CD4-positive, alpha-beta T cell treated with Interleukin-15 for 1 hour (primary cell): ENCODE results near the gene BEAN1.

Source experiments
- DNase-seq: peaks from one replicate; pipeline ENCODE4 v3.0.0-alpha.2; 2020

BEAN1 gene

DNA sequence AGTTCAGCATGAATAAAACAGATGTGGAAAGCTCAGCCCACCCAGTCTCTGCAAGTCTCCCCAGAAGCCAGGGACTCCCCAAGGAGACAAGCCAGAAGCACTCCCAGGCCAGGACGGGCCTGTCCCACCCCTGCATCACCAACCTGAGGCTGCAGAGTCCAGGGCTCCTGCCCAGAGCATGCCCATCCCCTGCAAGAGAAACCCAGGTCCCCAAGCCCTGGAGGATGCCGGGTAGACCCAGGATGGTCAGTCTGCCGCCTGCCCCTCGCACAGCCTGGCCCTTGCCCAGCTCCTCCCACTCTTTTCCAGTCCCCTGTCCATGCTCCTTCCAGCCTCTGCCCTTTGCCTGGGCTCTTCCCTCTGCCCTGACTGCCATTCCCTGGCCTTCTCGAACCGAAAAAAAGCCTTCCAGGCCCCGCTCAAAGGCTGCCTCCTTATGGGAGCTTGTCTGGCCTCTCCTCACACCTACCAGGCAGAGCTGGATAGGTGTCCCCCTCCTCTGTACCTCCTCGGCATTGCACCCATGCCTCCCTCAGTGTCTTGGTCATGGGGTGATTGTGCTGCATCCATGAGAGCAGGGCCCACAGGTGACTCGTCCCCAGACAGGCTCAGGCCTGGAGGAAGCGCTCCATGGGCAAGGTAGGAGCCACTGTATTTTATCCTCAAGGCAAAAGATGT, 44.8 kb downstream of the BEAN1 start:
- DNase-seq: no peak

DNA sequence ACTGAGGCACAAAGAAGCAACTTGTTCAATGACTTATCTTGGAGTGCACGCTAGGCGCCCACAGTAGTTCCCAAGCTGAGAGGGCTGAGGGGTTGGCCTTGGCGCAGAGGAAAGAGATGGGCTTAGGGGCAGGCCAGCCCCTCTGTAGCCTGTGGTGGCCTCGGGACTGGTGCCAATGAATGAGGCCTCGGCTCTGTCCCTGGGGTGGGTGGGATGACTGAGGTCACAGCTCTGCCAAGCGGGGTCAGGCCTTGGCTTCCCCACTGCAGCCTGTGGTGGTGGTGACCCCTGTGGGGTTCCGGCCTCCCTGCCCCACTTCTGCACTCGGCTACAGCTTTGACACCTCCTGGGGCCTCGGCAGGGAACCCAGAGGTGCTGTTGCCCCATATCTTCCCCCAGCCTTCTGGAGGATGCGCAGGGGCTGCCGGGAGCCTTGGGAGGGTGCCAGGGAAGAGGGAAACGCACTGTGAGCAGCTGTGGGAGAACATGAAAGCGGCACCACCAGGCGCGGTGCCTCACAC, 46.0 kb downstream of the BEAN1 start:
- no peak for DNase-seq

DNA sequence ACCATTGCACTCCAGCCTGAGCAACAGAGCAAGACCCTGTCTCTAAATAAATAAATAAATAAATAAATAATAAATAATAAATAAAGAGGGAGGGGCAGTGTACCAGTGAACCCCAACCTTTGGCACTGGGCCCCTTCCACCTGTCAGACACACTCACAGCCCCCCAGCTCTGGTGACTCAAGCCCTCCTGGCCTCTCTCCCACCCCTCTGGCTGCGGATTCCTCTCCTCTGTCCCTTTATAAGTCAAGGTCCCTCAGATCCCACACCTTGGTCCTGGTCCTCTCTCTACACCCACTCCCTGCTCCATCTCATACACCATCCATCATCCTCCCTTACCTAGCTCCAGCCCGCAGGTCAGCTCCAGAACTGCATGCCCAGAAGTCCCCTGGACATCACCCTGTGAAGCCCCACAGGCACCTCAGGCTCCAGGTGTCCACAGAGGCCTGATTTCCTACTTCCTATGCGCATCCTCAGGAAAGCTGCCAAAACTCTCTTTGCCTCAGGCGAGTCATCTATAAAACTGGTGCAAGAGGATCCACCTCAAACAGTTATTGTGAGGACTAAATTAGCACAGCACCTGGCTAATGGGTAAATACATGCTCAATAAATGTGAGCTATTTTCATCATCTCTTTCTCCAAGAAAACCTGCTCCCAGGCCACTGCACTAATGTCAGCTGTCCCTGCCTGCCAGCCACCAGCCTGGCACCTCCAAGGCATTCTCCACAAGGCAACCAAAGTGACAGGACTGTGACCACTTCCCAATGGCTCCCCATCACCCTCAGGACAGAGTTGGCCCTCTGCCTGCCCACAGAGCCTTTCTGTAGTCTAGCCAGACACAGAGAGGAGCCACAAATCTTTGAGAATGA, 46.8 kb downstream of the BEAN1 start:
- no peak for DNase-seq

DNA sequence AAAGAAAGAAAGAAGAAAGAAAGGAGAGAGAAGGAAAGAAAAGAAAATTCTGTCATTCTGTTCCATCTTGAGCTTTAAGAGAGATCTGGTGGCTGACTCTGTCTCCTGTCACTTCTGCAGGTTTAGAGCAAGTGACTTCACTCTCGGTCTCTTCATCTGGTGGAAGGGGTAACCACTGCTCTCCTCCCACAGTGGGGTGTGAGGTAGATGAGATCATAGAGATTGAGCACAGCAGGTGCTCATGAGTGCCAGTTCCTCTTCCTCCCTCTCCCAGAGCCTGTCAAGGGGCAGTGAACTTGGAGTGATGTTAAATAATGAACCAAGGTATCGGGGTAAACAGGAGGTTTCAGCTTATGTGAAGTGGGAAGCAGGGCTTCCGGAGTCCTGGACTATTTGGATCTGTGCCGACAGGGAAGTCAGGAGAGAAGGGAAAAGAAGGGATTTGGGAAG, 47.7 kb downstream of the BEAN1 start:
- peak; percentile 68 for DNase-seq

DNA sequence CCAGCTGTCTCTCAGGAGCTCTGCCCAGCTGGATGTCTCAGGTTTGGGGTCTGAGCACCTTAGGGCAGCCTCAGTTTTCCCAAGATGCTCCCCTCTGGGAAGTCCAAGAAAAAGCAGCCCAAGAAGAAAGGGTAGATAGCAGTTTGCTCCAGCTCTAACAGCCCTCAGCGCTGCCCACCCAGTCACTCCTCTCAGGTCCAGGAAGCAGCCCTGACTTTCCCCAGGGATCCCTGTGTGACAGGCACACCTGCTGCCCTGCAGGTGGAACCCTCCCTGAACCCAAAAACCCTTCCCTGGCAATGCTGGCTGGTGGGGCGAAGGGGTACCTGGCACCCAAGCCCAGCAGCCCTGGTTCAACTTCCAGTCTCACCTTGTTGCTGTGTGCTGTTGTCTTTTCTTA, 48.1 kb downstream of the BEAN1 start:
- no peak for DNase-seq

DNA sequence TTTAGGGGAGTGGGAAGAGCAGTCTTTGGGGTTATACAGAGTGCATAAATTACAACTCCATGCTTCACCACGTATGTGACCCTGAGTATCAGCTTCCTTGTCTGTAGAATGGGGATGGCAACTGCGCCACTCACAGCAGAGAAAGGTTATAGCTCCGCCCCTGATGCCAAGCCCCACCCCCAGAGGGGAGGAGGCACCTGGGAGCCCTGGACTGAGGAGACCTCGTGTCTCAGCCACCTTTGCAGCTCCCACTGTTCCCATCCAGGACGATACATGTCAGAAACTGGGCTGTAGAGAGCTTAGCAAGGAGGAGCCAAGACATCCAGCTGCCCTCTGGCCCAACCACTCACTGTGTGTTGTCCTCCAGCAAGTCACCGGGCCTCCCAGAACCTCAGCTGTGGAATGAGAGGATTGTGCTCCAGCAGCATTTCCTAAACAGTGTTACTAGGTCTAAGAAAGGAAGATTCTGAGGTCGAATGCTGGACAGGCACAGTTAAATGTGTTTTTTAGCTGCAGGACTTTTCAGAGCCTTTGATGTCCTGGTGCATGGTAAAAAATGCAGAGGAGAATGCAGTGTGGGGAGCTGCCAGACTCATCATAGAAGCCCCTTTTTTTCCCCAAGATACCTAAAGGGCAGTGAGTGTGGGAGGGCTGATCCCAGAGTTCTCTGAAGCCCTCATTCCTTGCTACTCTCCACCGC, 49.4 kb downstream of the BEAN1 start:
- peak; percentile 38 for DNase-seq

DNA sequence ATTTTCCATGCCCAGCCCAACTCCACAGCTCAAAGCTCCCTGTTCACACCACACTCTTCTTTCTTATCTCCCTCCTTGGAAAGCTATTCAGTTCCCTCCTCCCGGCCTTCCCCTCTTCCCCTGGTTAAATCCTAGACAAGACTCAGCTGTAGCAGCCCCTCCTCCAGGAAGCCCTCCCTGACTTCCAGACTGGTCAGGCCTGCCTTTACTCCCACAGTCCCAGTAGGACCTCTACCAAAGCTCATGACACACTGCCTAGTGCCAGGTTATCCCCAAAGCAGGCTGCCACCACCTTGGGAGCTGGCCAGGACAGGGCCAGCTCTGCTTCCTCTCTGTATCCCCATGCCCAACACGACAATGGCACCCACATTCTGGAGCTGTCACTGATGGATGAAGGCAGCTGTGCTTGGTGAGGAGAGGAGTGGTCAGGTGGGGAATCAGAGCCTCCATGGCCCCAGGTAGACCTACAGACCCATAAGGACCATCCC, 50.0 kb downstream of the BEAN1 start:
- DNase-seq: no peak

DNA sequence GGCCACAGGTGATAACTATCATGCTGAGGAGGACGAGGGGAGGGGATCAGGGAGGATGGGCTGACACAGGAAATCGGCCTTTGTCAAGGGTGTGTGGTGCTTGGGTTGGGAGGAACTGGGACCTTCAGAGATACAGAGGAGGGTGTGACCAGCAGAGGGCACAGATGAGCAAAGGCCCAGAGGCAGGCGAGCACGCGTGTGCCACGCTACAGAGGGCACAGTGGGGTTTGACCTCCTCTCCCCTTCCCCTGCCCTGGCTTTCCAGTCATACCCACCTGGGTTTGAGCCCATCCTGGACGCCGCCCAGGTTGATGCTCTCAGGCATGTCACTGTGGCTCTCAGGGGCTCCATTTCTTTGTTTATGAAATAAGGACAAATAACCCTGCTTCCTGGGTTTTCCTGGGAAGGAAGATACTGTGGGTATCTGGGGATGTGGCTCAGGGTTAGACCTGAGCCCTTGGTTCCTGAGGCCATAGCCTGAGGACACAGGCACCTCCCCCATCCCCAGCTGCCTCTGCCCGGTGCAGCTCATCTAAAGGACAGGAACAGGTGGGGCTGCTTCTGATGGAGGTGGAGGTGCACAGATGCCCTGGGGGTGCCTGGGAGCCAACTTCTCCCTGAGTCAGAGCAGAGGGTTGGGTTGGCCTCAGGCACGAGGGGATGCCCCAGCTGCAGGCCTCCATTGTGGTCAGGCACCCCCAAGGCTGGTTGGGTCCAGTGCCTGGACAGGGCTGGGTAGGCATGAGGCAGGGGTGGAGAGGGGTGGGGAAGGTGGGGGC, 51.8 kb downstream of the BEAN1 start:
- peak; percentile 80 for DNase-seq

DNA sequence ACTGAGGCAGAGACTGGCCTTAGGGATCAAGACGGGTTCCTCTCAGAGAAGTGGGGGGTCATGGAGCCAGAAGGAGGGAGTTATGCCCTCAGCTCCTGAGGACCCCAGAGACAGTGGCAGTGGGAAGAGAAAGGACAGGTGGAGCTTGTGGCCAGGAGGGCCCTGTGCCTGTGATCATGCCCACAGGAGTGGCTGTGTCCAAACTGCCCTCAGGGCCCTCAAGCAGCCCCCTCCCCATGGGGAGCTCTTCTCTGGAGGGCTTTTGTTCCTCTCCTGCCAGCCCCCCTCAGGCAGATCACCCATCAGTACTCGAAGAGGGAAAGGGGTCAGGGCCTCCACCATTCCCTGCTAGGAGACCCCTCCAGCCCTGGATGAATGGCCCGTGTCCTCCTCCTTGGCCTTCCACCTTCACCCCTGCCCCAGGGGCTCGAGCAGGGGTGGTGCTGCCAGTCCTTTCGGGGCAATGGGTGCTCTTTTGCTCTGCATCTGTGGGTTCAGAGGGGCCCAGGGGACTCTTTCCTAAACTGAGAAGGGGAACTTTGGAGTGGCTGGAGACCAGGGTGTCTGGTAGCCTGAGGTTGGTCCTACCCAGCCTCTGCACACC, 52.7 kb downstream of the BEAN1 start:
- no peak for DNase-seq

DNA sequence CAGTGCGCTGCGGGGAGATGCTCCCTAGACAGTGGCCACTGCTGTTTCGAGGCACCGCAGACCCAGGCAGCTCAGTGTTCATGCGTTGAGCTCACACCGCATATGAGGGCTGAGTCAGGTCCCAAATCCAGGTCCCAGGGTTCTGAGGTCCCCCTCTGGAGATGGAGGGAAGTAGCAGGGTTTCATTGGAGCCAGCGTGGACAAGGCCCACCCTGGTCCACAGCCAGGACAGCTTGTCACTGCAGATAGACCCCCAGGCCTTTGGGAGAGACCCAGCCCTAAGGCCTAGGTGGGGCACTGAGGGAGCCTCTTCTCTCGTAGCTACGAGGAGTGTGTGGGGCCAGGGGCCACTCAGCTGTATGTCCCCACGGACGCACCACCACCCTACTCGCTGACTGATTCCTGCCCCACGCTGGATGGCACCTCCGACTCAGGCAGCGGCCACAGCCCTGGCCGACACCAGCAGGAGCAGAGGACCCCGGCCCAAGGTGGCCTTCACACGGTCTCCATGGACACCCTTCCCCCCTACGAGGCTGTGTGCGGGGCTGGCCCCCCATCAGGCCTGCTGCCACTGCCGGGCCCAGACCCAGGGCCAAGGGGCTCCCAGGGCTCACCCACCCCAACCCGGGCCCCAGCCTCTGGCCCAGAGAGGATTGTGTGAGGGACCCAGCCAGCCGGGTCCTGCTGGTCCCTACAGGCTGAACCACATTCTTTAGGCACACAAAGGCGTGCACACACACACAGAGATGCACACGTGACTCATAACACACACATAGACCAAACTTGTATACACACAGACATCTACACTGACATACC, 53.4 kb downstream of the BEAN1 start:
- no peak for DNase-seq

DNA sequence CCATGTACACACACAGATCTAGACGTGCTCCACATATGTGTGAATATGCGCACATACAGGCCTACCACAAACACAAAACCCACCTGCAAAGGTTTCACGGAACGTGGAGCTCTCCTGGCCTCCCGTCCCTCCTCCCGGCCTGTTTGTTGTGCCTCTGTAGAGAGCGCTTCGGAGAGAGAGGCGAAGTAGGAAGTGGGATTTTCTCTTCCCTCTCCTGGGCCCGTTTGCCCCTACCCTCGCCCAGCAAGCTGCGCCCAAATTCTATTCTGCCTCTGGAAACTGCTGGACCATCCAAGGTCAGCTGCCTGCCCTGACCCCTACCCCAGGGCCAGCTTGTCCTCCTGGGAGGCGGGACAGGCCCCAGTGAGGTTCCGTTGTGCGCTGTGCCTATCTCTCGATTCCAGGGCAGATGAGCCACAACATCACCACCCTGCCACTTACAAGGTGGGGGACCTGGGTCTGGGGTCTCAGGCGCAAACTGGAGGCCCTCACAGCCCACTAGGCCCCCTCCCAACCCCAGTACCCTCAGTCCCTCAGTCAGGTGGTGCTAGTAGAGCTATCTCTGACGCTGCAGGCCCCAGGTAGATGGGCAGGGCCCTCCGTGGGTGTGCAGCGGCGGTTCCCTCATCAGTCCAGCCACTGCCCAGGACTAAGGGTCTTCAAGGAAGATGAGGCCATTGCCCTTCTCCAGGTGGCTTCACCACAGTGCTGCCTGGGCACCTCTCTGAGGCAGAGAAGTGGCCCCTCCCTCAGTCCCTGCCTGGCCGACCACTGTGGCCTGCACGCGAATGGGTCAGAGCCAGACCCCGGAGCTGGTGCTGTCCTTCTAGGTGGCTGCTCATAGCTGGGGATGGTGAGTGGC, 54.2 kb downstream of the BEAN1 start:
- no peak for DNase-seq

DNA sequence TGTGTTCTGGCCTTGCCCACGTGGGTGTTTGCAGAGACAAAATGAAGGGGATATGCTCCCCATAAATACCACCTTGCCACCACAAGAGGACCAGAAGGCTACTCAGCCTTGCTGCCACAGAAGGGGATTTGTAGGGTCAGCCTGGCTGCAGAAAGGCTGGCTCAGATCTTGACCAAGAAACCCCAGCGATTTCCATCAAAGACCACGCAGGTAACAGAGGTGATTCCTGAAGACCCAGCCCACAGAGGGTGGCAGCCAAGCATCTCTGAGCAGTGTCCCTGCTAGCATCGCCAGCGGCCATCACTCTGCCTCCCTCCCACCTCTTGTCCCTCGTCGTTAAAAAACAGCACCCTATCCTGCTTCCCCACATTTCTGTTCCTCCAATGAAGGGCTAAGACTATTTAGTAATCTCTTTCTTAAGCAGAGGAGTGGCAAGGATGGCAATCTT, 54.9 kb downstream of the BEAN1 start:
- no peak for DNase-seq

DNA sequence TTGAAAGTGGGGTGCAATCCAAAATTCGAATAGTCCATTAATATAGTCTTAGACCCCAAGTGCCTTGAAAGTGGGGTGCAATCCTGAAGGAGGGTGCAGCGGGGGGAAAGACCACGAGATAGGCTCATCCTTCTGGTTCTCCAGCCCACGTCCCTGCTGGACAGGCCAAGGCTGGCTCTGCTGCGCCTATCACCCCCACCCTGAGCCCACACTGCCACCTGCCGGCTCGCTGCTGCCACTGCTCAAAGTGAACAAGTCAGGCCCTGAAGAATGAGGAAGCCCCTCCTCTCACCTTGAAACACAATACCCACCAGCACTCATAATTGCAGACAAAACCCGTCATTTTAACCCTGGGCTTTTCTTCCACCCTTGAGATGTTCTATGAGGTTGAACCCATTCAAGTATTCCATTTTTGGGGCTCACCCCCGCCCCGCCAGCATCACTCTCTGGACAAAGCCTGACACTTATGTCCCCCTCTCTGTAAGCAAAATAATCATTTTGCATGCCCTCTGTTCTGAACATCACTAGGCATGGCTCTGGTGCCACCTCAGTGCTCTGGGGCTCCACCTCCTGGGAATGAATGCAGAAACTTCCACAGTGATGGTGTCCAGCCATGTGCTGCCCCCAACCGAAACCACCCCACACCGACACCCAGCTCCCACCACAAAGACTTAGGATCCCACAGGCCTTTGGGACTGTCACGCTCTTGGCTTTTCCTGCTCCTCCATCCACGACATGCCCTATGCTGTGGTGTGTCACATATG, 56.8 kb downstream of the BEAN1 start:
- peak; percentile 73 for DNase-seq

DNA sequence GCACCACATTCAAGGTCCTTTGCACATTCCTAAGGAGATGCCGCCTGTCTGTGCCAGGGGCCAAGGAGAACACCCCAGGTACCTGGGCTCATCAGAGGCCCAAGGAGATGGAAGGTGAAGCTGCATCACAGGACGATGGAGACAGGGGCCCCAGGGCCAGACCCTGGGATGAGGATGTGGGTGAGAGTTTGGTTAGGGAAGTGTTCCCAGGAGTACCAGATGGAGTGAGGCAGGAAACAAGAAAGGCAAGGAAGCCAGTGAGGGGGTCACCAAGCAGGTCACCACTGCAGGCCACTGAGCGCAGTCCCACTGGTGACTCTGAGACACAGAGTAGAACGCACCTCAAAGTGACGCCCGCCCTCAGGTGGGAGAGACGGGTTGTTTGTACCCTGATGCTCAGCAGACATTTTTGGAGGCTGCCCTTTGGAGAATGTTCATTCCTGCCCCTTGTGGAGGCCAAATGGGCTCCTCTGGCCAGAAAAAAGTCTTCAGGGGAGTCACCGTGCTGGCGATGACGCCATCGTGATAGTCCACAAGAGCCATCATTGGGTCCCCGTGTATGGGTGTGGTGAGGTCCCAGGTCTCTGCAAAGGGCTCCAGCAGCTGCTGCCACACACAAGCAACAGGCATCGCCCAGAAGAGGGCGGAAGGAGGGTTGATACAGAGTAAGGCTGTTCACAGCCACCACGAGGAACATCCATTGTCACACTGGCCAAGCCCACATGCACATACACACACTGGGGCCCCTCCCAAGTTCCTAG, 57.5 kb downstream of the BEAN1 start:
- no peak for DNase-seq

DNA sequence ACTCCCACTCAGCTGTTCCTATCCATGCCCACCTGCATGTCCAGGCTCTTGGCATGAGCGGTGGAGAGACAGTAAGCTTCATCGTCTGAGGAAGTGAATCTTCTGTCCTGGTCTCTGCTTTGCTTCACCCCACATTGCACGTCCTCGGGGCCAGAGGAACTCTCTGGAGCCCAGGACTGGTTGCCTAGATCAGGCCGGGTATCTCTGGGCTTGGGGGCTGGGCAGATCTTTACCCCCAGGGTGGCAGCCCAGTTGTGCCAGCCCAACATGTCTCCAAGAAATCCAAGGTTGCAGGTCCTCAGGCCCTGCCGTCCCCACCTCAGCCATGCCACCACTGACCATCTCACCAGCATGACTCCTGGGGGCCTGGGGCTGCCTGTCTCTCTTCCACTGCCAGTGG, 58.3 kb downstream of the BEAN1 start:
- DNase-seq: no peak

DNA sequence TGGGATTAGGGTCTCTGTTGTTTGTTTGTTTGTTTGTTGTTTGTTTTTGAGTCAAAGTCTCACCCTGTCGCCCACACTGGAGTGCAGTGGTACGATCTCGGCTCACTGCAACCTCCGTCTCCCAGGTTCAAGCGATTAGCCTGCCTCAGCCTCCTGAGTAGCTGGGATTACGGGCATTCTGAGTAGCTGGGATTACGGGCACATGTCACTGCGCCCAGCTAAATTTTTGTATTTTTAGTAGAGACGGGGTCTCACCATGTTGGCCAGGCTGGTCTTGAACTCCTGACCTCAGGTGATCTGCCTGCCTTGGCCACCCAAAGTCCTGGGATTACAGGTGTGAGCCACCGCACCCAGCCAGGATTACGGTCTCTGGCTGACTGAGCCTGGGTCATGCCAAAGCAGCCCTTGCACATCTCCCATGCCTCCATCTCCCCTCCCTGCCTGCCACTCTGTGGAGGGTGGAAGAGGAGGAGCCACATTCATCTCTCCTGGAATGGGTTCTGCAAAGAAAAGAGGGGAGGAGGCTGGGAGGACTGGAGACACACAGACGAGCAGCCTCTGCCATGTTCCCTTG, 59.2 kb downstream of the BEAN1 start:
- no peak for DNase-seq

DNA sequence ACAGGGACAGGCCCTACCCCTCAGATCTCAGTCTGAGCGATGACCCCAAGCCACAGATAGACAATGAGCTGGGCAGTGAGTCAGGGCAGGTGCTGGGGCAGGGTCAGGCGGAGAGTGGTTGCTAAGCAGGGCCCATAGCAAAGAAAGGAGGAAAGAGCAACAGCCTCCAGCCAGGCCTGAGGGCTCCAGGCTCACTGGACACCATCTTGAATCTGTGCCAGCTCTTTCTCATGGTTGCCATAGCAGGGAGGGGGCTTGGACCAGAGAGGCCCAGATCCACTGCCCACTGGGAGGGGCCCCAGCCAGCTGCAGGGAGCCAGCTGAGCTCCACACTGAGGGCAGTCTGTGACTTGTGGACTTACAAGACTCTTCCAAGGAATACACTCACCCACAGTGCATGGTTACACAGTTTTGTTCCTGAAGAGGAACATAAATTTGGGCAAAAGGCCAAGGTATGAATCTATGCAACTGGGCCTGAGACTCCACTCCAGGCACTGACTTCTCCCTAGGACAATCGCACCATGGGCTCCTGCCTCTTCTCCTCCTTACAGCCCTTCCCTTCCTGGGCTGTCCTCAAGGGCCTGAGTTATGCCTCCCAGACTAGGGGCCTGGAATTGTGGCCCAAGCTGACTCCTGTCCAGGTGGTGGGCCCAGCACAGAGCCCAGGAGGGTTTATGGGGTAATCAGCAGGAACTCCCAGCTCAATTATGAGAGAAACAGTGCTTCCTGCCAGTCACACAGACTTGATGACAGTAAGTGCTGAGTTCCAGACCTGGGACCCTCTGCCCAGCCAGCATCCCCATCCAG, 59.9 kb downstream of the BEAN1 start:
- DNase-seq: no peak
